Measurements from ENCODE around the gene ANKRD42. TPM values are rescaled to one million over a fixed set of nuclear protein-coding genes. Genes with fewer than 3 reads are reported as not detected.

ANKRD42 gene
- total RNA-seq, 2 donors from 2014 or later, result 8.3 to 9.6 TPM

- TF ChIP-seq POLR2A (IDR thresholded peaks at IDR 0.05) (no peak), CTCF (IDR thresholded peaks at IDR 0.05) (no peak)
- Histone ChIP-seq H3K27me3 (no peaks in the 10 kb centered on the region), H3K4me1 (peaks cover 15% of the 10 kb centered on the region), H3K27ac (no peak overlapping the region), H3K4me3 (no peak overlapping the region), H3K36me3 (replicated peaks in 1 of 2; ENCODE audit: insufficient read depth in 1 of 2, low read depth in 2 of 2) (peaks cover 0 to 4% of the 10 kb centered on the region in 2 donors), H3K9me3 (no peaks in the 10 kb centered on the region)
- no peak for DNase-seq
- 83 to 90% methylated on average over 2 of the region's 2 CpGs for WGBS, 2 donors
- intact Hi-C loops (cut with DNase I), result no loop called here
- ATAC-seq, result no peak
Observed at GRCh38 chr11:83252941-83253340, 59.4 kb downstream of the ANKRD42 start.

GRCh38 chr11:83255366-83255765, 61.9 kb downstream of the ANKRD42 start:
- Histone ChIP-seq H3K27me3 (no peaks in the 10 kb centered on the region), H3K4me1 (peaks cover 15% of the 10 kb centered on the region), H3K27ac (no peak overlapping the region), H3K9me3 (no peaks in the 10 kb centered on the region), H3K36me3 (replicated peaks in 1 of 2; ENCODE audit: insufficient read depth in 1 of 2, low read depth in 2 of 2) (peaks cover 0 to 6% of the 10 kb centered on the region in 2 donors), H3K4me3 (no peak overlapping the region)
- DNase-seq, result no peak
- 80 to 81% methylated on average over 3 of the region's 3 CpGs for WGBS, 2 donors
- intact Hi-C loops (cut with DNase I), result no loop called here
- ATAC-seq, result no peak
- TF ChIP-seq CTCF (IDR thresholded peaks at IDR 0.05), result no peak
- TF ChIP-seq POLR2A (IDR thresholded peaks at IDR 0.05), result no peak

- no peak overlapping the region for H3K27ac ChIP-seq
- DNase-seq, result no peak
- WGBS, 2 donors, result 46 to 53% methylated on average over 3 of the region's 3 CpGs
- TF ChIP-seq CTCF (IDR thresholded peaks at IDR 0.05) (no peak), POLR2A (IDR thresholded peaks at IDR 0.05) (no peak)
- H3K27me3 ChIP-seq, result no peaks in the 10 kb centered on the region
- intact Hi-C loops (cut with DNase I), result no loop called here
- H3K9me3 ChIP-seq, result no peaks in the 10 kb centered on the region
- no peak overlapping the region for H3K4me3 ChIP-seq
- ATAC-seq, result peak; percentile 35
- peaks cover 0 to 8% of the 10 kb centered on the region in 2 donors for H3K36me3 ChIP-seq (replicated peaks in 1 of 2; ENCODE audit: insufficient read depth in 1 of 2, low read depth in 2 of 2)
- H3K4me1 ChIP-seq, result peaks cover 15% of the 10 kb centered on the region
Observed at GRCh38 chr11:83256602-83257340, 63.3 kb downstream of the ANKRD42 start.

GRCh38 chr11:83257761-83258168, 64.3 kb downstream of the ANKRD42 start:
- intact Hi-C loops (cut with DNase I), result no loop called here
- H3K27ac ChIP-seq, result no peak overlapping the region

More at GRCh38 chr11:83257761-83258168, 64.3 kb downstream of the ANKRD42 start:
- DNase-seq (no peak), ATAC-seq (no peak)
- Histone ChIP-seq H3K36me3 (replicated peaks in 1 of 2; ENCODE audit: insufficient read depth in 1 of 2, low read depth in 2 of 2) (peaks cover 0 to 8% of the 10 kb centered on the region in 2 donors), H3K27me3 (no peaks in the 10 kb centered on the region), H3K4me1 (peaks cover 15% of the 10 kb centered on the region), H3K4me3 (no peak overlapping the region), H3K9me3 (no peaks in the 10 kb centered on the region)
- no peak for TF ChIP-seq CTCF (IDR thresholded peaks at IDR 0.05)
- TF ChIP-seq POLR2A (IDR thresholded peaks at IDR 0.05), result no peak
- 89 to 90% methylated on average over 3 of the region's 3 CpGs for WGBS, 2 donors
